ENCODE data around the gene SMG6. TPM values are rescaled to one million over a fixed set of nuclear protein-coding genes. Genes with fewer than 3 reads are reported as not detected.

SMG6 gene
- total RNA-seq, 4 donors from 2014 or later = 17.9 to 24.0 (median 20.1) TPM

- H3K36me3 ChIP-seq = peaks cover 0 to 43% (median 4%) of the 10 kb centered on the region in 3 donors
- H3K4me3 ChIP-seq = no peak overlapping the region
- 89% methylated on average over 9 of the region's 10 CpGs for WGBS, 2 donors
- no peak for DNase-seq
- H3K4me1 ChIP-seq = peaks cover 4 to 33% (median 6%) of the 10 kb centered on the region in 3 donors
- TF ChIP-seq POLR2A (IDR thresholded peaks at IDR 0.05) = no peak
- TF ChIP-seq, protein P1, sequence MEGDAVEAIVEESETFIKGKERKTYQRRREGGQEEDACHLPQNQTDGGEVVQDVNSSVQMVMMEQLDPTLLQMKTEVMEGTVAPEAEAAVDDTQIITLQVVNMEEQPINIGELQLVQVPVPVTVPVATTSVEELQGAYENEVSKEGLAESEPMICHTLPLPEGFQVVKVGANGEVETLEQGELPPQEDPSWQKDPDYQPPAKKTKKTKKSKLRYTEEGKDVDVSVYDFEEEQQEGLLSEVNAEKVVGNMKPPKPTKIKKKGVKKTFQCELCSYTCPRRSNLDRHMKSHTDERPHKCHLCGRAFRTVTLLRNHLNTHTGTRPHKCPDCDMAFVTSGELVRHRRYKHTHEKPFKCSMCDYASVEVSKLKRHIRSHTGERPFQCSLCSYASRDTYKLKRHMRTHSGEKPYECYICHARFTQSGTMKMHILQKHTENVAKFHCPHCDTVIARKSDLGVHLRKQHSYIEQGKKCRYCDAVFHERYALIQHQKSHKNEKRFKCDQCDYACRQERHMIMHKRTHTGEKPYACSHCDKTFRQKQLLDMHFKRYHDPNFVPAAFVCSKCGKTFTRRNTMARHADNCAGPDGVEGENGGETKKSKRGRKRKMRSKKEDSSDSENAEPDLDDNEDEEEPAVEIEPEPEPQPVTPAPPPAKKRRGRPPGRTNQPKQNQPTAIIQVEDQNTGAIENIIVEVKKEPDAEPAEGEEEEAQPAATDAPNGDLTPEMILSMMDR (IDR thresholded peaks at IDR 0.05) = no peak
- H3K9me3 ChIP-seq = no peaks in the 10 kb centered on the region
- no peaks in the 10 kb centered on the region for H3K27me3 ChIP-seq
- intact Hi-C loops (cut with DNase I) = no loop called here
- no peak overlapping the region for H3K27ac ChIP-seq
Observed at GRCh38 chr17:2344528-2344927, 40.9 kb upstream of the SMG6 start.

- intact Hi-C loops (cut with DNase I) = no loop called here
- TF ChIP-seq, protein P1 (IDR thresholded peaks at IDR 0.05) = no peak
- TF ChIP-seq POLR2A (IDR thresholded peaks at IDR 0.05) = no peak
- Histone ChIP-seq H3K36me3 (peaks cover 0 to 43% (median 4%) of the 10 kb centered on the region in 3 donors), H3K27ac (no peak overlapping the region), H3K9me3 (no peaks in the 10 kb centered on the region), H3K4me3 (no peak overlapping the region), H3K4me1 (peaks cover 5 to 39% (median 6%) of the 10 kb centered on the region in 3 donors), H3K27me3 (no peaks in the 10 kb centered on the region)
- WGBS, 2 donors = 49 to 60% methylated on average over 4 to 5 of the region's 5 CpGs
- no peak for DNase-seq
Observed at GRCh38 chr17:2343421-2343820, 39.8 kb upstream of the SMG6 start.

GRCh38 chr17:2338315-2338657, 34.7 kb upstream of the SMG6 start:
- peaks cover 12 to 45% (median 15%) of the 10 kb centered on the region in 3 donors for H3K4me1 ChIP-seq
- peaks cover 0 to 49% (median 11%) of the 10 kb centered on the region in 3 donors for H3K36me3 ChIP-seq
- TF ChIP-seq, protein P1 (IDR thresholded peaks at IDR 0.05) = no peak
- no peak for TF ChIP-seq POLR2A (IDR thresholded peaks at IDR 0.05)
- intact Hi-C loops (cut with DNase I) = no loop called here
- 11 to 19% methylated on average over 3 to 5 of the region's 5 CpGs for WGBS, 2 donors
- H3K9me3 ChIP-seq = no peaks in the 10 kb centered on the region
- peak overlapping the region; percentile 85 to 100 (median 92) for H3K4me3 ChIP-seq
- no peak for DNase-seq
- H3K27me3 ChIP-seq = no peaks in the 10 kb centered on the region
- H3K27ac ChIP-seq = peak overlapping the region; percentile 84 to 96 (median 94)

- H3K36me3 ChIP-seq = peaks cover 4 to 49% (median 17%) of the 10 kb centered on the region in 3 donors
- intact Hi-C loops (cut with DNase I) = no loop called here
- 0 to 4% methylated on average over 5 to 6 of the region's 92 CpGs for WGBS, 2 donors
- TF ChIP-seq, protein P1 (IDR thresholded peaks at IDR 0.05) = peak in 1 of 6 experiments; percentile 17
- peak in 2 of 4 donors; percentile 53 to 60 for TF ChIP-seq POLR2A (IDR thresholded peaks at IDR 0.05)
- H3K27me3 ChIP-seq = no peaks in the 10 kb centered on the region
- H3K4me3 ChIP-seq = peak overlapping the region; percentile 85 to 100 (median 92)
- H3K9me3 ChIP-seq = no peaks in the 10 kb centered on the region
- no peak for DNase-seq
- peak overlapping the region; percentile 84 to 96 (median 94) for H3K27ac ChIP-seq
- peaks cover 12 to 45% (median 15%) of the 10 kb centered on the region in 3 donors for H3K4me1 ChIP-seq
Observed at GRCh38 chr17:2337544-2338314, 34.1 kb upstream of the SMG6 start.

DNA sequence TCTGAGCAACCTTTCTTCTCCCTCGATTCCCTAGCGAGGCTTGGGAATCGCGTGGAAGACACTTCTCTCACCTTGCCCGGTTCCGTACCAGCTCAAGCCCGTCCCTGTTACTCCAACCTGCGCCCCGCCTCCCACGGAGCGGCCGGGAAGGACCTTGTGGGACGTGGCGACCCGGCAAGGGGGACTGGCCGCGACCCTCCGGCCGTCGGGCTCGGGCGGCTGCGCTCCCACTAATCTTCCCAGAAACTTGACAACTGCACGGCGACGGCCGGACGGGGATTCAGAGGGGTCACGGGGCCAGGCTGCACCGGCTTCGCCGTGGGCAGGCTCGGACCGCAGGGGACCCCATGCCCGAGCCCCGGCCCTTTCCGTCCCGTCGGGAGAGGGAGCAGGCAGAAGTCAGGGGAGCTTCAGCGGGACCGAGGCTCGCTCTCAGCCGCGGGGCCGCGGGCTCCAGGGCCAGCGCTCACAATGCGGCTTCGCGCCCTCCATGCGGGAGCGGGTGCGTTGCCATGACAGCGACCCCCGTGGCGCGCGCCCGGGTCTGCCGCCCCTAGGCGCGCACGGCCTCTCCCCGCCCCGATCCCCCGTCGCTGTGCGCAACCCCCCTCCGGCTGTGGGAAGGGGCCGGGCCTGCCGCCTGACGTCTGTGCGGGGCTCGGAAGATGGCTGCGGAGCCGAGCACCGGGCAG, 33.4 kb upstream of the SMG6 start, which contains the start of gene SGSM2:
SGSM2 (plus strand) TSS at position 650 of the 692 bp plus-strand sequence. CDS start 188 bp downstream, outside the sequence.
- H3K27me3 ChIP-seq = no peaks in the 10 kb centered on the region
- DNase-seq = no peak
- H3K9me3 ChIP-seq = no peaks in the 10 kb centered on the region
- peaks cover 12 to 45% (median 15%) of the 10 kb centered on the region in 3 donors for H3K4me1 ChIP-seq
- H3K27ac ChIP-seq = peak within 1 kb of the TSS; percentile 84 to 96 (median 94)
- 0% methylated on average over 4 to 10 of the region's 77 CpGs for WGBS, 2 donors
- H3K36me3 ChIP-seq = peaks cover 7 to 49% (median 22%) of the 10 kb centered on the region in 3 donors
- H3K4me3 ChIP-seq = peak within 1 kb of the TSS; percentile 85 to 100 (median 92)
- intact Hi-C loops (cut with DNase I) = no loop called here
- TF ChIP-seq, protein P1 (IDR thresholded peaks at IDR 0.05) = no peak
- TF ChIP-seq POLR2A (IDR thresholded peaks at IDR 0.05) = no peak

Data from esophagus squamous epithelium (tissue), 5 donors.